ENCODE data around the gene LRIG3. TPM values are rescaled to one million over a fixed set of nuclear protein-coding genes. Genes with fewer than 3 reads are reported as not detected.
"Not testable (repeated sequence)": the region's sequence is repeated elsewhere in the genome, so short reads cannot be mapped to it uniquely, and the experiment has no call there.

LRIG3 gene
- total RNA-seq, 4 donors from 2014 or later = 43.0 to 115 (median 107) TPM

GRCh38 chr12:58954002-58954401, 33.7 kb upstream of the LRIG3 start:
- Histone ChIP-seq H3K27ac (no peak overlapping the region), H3K9me3 (no peaks in the 10 kb centered on the region), H3K4me3 (no peak overlapping the region), H3K36me3 (no peaks in the 10 kb centered on the region), H3K27me3 (no peaks in the 10 kb centered on the region), H3K4me1 (peaks cover 0 to 34% (median 7%) of the 10 kb centered on the region in 4 donors)
- intact Hi-C loops (cut with DNase I; ENCODE audit: low total_unique reads) = no loop called here
- DNase-seq = no peak
- in situ Hi-C loops (cut with MboI; ENCODE audit: low pct_ligation_motif_present in 1 of 4, low pct_unique_long_range_greater_than_20kb in 1 of 4, low sequenced_read_pairs in 3 of 4) = no loop called here
- 78 to 93% methylated on average over 3 of the region's 3 CpGs for WGBS, 2 donors (ENCODE audit: low coverage in 1 of 2)
- no peak for TF ChIP-seq CTCF (IDR thresholded peaks at IDR 0.05)
- no peak for TF ChIP-seq POLR2A (IDR thresholded peaks at IDR 0.05)
- TF ChIP-seq EP300 (IDR thresholded peaks at IDR 0.05; ENCODE audit: low read depth) = no peak
- no peak for TF ChIP-seq POLR2AphosphoS5 (IDR thresholded peaks at IDR 0.05)

- in situ Hi-C loops (cut with MboI; ENCODE audit: low pct_ligation_motif_present in 1 of 4, low pct_unique_long_range_greater_than_20kb in 1 of 4, low sequenced_read_pairs in 3 of 4) (no loop called here), intact Hi-C loops (cut with DNase I; ENCODE audit: low total_unique reads) (no loop called here)
- Histone ChIP-seq H3K4me1 (peaks cover 0 to 20% (median 4%) of the 10 kb centered on the region in 4 donors), H3K9me3 (no peaks in the 10 kb centered on the region), H3K27me3 (no peaks in the 10 kb centered on the region), H3K27ac (peak overlapping the region; percentile 75 to 88 (median 84)), H3K4me3 (peak overlapping the region in 1 of 4 donors; percentile 32), H3K36me3 (no peaks in the 10 kb centered on the region)
- peak; percentile 37 for DNase-seq
- 29 to 32% methylated on average over 1 to 2 of the region's 2 CpGs for WGBS, 2 donors (ENCODE audit: low coverage in 1 of 2)
- TF ChIP-seq CTCF (IDR thresholded peaks at IDR 0.05) (peak in 3 of 5 experiments; percentile 15 to 45 (median 30)), POLR2AphosphoS5 (IDR thresholded peaks at IDR 0.05) (no peak), POLR2A (IDR thresholded peaks at IDR 0.05) (no peak)
Measured at GRCh38 chr12:58950739-58951100, 30.4 kb upstream of the LRIG3 start.

GRCh38 chr12:58949954-58950738, 29.8 kb upstream of the LRIG3 start:
- H3K27me3 ChIP-seq; H3K9me3 ChIP-seq; intact Hi-C loops (cut with DNase I; ENCODE audit: low total_unique reads); H3K36me3 ChIP-seq; in situ Hi-C loops (cut with MboI; ENCODE audit: low pct_ligation_motif_present in 1 of 4, low pct_unique_long_range_greater_than_20kb in 1 of 4, low sequenced_read_pairs in 3 of 4): not testable (repeated sequence)
- TF ChIP-seq POLR2AphosphoS5 (IDR thresholded peaks at IDR 0.05) = peak in 2 of 3 donors; percentile 29 to 35
- TF ChIP-seq POLR2A (IDR thresholded peaks at IDR 0.05) = peak; percentile 52
- TF ChIP-seq CTCF (IDR thresholded peaks at IDR 0.05) = peak in 3 of 5 experiments; percentile 2 to 30 (median 12)
- peak; percentile 92 for DNase-seq
- Histone ChIP-seq H3K4me1 (peaks cover 0 to 20% (median 4%) of the 10 kb centered on the region in 4 donors), H3K27ac (peak overlapping the region; percentile 75 to 88 (median 84)), H3K4me3 (peak overlapping the region in 1 of 4 donors; percentile 32)
- WGBS, 2 donors (ENCODE audit: low coverage in 1 of 2) = 52% methylated on average over 11 of the region's 11 CpGs; no CpG with 5 or more reads in 1 of the 2 donors

- TF ChIP-seq POLR2AphosphoS5 (IDR thresholded peaks at IDR 0.05) = no peak
- TF ChIP-seq CTCF (IDR thresholded peaks at IDR 0.05) = no peak
- TF ChIP-seq EP300 (IDR thresholded peaks at IDR 0.05; ENCODE audit: low read depth) = no peak
- no peak for TF ChIP-seq POLR2A (IDR thresholded peaks at IDR 0.05)
- peaks cover 0 to 16% (median 6%) of the 10 kb centered on the region in 4 donors for H3K4me1 ChIP-seq
- no peaks in the 10 kb centered on the region for H3K9me3 ChIP-seq
- no peaks in the 10 kb centered on the region for H3K27me3 ChIP-seq
- no peak overlapping the region for H3K27ac ChIP-seq
- in situ Hi-C loops (cut with MboI; ENCODE audit: low pct_ligation_motif_present in 1 of 4, low pct_unique_long_range_greater_than_20kb in 1 of 4, low sequenced_read_pairs in 3 of 4) (no loop called here), intact Hi-C loops (cut with DNase I; ENCODE audit: low total_unique reads) (no loop called here)
- H3K36me3 ChIP-seq = no peaks in the 10 kb centered on the region
- DNase-seq = no peak
- 86 to 100% methylated on average over 1 to 3 of the region's 3 CpGs for WGBS, 2 donors (ENCODE audit: low coverage in 1 of 2)
- H3K4me3 ChIP-seq = no peak overlapping the region
Measured at GRCh38 chr12:58943079-58943478, 22.8 kb upstream of the LRIG3 start.

All from transverse colon (tissue), 4 donors.